Central memory CD8-positive, alpha-beta T cell (primary cell): Measurements from ENCODE around the gene SNAPC3.

ENCODE experiments used
- ATAC-seq: fragments of 150-1000 bp; cut with Tn5 transposase; replicated peaks from 2 replicates; pipeline ENCODE4 v1.10.0; 2022; ENCODE audit warnings: mild to moderate bottlenecking, moderate FRiP score, moderate number of reproducible peaks; ENCODE audit not compliant: poor library complexity, severe bottlenecking; ENCODE audit errors: extremely low read depth
- DNase-seq, 2 donors: peaks; one replicate each; pipeline ENCODE4 v3.0.0; 2021; ENCODE audit warnings: low spot score in 2 of 2
- H3K27ac Mint-ChIP-seq: one replicate; pipeline ENCODE4 v1.8.0; 2022; ENCODE audit warnings: low read depth, mild to moderate bottlenecking, moderate library complexity, mixed read lengths
- H3K27me3 Mint-ChIP-seq: one replicate; pipeline ENCODE4 v1.8.0; 2022; ENCODE audit warnings: mixed read lengths
- H3K36me3 Mint-ChIP-seq: one replicate; pipeline ENCODE4 v1.8.0; 2022; ENCODE audit warnings: mild to moderate bottlenecking, moderate library complexity, mixed read lengths; ENCODE audit not compliant: insufficient read depth
- H3K4me1 Mint-ChIP-seq: one replicate; pipeline ENCODE4 v1.8.0; 2022; ENCODE audit warnings: mixed read lengths
- H3K4me3 Mint-ChIP-seq: one replicate; pipeline ENCODE4 v1.8.0; 2022; ENCODE audit warnings: mild to moderate bottlenecking, moderate library complexity, mixed read lengths
- H3K9me3 Mint-ChIP-seq: one replicate; pipeline ENCODE4 v1.8.0; 2022; ENCODE audit warnings: mixed read lengths

SNAPC3 gene

GRCh38 chr9:15509931-15510788 is 87.5 kb downstream of the SNAPC3 start:
- Mint-ChIP-seq H3K4me1 (peaks cover 45% of the 10 kb centered on the region), H3K4me3 (peak overlapping the region; percentile 82), H3K36me3 (peaks cover 38% of the 10 kb centered on the region), H3K9me3 (no peaks in the 10 kb centered on the region), H3K27me3 (no peaks in the 10 kb centered on the region), H3K27ac (peak overlapping the region; percentile 97)
- DNase-seq (peak in 1 of 2 donors; percentile 21), ATAC-seq (peak; percentile 45)

- Mint-ChIP-seq H3K9me3 (no peaks in the 10 kb centered on the region), H3K36me3 (peaks cover 34% of the 10 kb centered on the region), H3K4me1 (peaks cover 42% of the 10 kb centered on the region), H3K27me3 (no peaks in the 10 kb centered on the region), H3K4me3 (peak within 1 kb of the TSS; percentile 82), H3K27ac (peak within 1 kb of the TSS; percentile 97)
- ATAC-seq (peak; percentile 89), DNase-seq (peak; percentile 86 to 87)
These were observed 88.3 kb downstream of the SNAPC3 start, which contains the start of gene PSIP1 for GRCh38 chr9:15510789-15511575. Gene PSIP1 (minus strand): TSS chr9:15510970. CDS start chr9:15510188, 782 bp downstream.
